GM19043 (cell line): ENCODE results near the gene PALD1.

Experiments
- ATAC-seq: cut with Tn5 transposase; IDR thresholded peaks from one replicate; pipeline ENCODE4 v1.9.1; 2021; ENCODE audit warnings: low read depth; ENCODE audit not compliant: unreplicated experiment

The PALD1 gene

GRCh38 chr10:70457759-70458305 is 20.7 kb upstream of the PALD1 start:
- ATAC-seq, result no peak

GRCh38 chr10:70458329-70459060 is 20.1 kb upstream of the PALD1 start:
- ATAC-seq, result no peak

GRCh38 chr10:70459061-70459773 is 19.4 kb upstream of the PALD1 start:
- no peak for ATAC-seq

- ATAC-seq, result no peak
Measured at GRCh38 chr10:70459774-70460490, 18.6 kb upstream of the PALD1 start.

GRCh38 chr10:70461397-70462348 is 16.9 kb upstream of the PALD1 start:
- no peak for ATAC-seq

GRCh38 chr10:70462349-70462984 is 16.1 kb upstream of the PALD1 start:
- no peak for ATAC-seq

- no peak for ATAC-seq
Measured at GRCh38 chr10:70465278-70465677, 13.3 kb upstream of the PALD1 start.

GRCh38 chr10:70465832-70466231 is 12.7 kb upstream of the PALD1 start:
- ATAC-seq, result no peak

GRCh38 chr10:70466951-70467350 is 11.6 kb upstream of the PALD1 start:
- ATAC-seq, result no peak

GRCh38 chr10:70472799-70473454 is 5.6 kb upstream of the PALD1 start:
- ATAC-seq, result no peak

GRCh38 chr10:70474780-70475179 is 3.8 kb upstream of the PALD1 start:
- no peak for ATAC-seq

GRCh38 chr10:70475661-70476060 is 2.9 kb upstream of the PALD1 start:
- no peak for ATAC-seq

- ATAC-seq, result no peak
Measured at GRCh38 chr10:70476249-70477035, 2.1 kb upstream of the PALD1 start.

- ATAC-seq, result no peak
Measured at GRCh38 chr10:70477661-70478162, 855 bp upstream of the PALD1 start.

GRCh38 chr10:70479165-70479581 is 606 bp downstream of the PALD1 start:
- no peak for ATAC-seq

- no peak for ATAC-seq
Measured at GRCh38 chr10:70479626-70480238, 1.2 kb downstream of the PALD1 start.

- ATAC-seq, result no peak
Measured at GRCh38 chr10:70480239-70480861, 1.8 kb downstream of the PALD1 start.
